LoVo (cell line): ENCODE measurements around the gene MYMX.
A peak's percentile ranks its signal among the peaks of the same experiment; 100 is the strongest.
"Not testable (repeated sequence)": the region's sequence is repeated elsewhere in the genome, so short reads cannot be mapped to it uniquely, and the experiment has no call there.

Source experiments
- DNase-seq: peaks from one replicate; pipeline ENCODE4 v3.0.0-alpha.2; 2016; ENCODE audit warnings: low spot score

Gene MYMX

GRCh38 chr6:44186635-44187025 lies 30.1 kb upstream of the MYMX start:
- no peak for DNase-seq

GRCh38 chr6:44188819-44189218 lies 27.9 kb upstream of the MYMX start:
- DNase-seq, result no peak

DNA sequence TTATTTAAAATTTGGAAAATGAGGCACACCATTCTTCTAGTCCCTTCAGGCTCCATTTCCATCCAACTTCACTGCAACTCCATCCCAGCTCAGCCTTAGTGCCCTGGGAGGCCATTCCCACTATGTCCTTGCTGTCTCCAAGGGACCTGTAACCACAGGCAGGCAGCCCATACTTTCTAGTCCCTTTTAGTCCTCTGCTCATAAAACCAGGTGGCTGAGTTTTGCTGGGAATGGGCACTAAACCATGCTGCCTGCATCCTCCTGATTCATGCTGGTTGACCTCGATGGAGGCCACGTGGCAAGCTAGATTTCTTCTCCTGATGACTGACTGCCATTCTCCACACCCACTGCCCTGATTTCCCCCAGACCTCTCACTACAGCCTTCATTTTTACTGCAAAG lies 27.5 kb upstream of the MYMX start:
- DNase-seq, result no peak

DNA sequence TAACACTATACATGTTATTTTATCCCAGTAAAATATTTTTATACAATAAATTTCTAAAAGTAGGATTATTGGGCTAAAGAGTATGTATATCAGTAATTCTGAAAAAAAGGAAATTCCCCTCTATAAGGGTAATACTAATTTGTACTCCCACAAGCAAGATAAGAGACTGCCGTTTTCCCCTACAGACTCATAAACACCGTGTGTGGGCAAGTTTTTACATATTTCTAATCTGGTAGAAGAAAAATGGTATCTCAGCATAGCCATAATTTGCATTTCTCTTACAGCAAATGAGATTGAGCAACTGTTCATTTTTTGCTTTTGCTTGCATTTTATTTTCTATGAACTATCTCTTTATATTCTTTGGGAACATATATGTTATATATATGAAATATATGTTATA lies 26.0 kb upstream of the MYMX start:
- no peak for DNase-seq

- no peak for DNase-seq
These were observed 24.2 kb upstream of the MYMX start for GRCh38 chr6:44192428-44193041.

DNA sequence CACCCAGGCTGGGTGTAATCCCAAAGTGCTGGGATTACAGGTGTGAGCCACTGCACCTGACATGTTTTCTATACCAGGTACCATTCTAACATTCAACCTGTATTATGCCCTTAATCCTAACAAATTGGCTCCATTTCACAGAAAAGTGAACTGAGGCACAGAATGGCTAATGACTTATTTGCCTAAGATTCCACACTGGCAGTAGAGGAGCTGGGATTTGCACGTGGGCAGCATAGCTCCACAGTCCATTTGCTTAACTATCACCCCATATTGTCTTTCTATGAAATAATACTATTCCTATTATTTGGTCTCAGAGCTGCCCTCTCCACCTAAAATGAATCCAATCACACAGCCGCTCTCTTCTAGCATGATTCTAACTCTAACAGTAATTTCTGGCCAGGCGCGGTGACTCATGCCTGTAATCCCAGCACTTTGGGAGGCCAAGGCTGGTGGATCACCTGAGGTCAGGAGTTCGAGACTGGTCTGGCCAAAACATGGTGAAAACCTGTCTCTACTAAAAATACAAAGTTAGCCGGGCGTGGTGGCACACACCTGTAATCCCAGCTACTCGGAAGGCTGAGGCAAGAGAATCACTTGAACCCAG lies 23.3 kb upstream of the MYMX start:
- DNase-seq, result no peak

- DNase-seq, result no peak
These were observed 22.4 kb upstream of the MYMX start for GRCh38 chr6:44194326-44194725.

GRCh38 chr6:44196351-44196750 lies 20.4 kb upstream of the MYMX start:
- DNase-seq, result not testable (repeated sequence)

DNA sequence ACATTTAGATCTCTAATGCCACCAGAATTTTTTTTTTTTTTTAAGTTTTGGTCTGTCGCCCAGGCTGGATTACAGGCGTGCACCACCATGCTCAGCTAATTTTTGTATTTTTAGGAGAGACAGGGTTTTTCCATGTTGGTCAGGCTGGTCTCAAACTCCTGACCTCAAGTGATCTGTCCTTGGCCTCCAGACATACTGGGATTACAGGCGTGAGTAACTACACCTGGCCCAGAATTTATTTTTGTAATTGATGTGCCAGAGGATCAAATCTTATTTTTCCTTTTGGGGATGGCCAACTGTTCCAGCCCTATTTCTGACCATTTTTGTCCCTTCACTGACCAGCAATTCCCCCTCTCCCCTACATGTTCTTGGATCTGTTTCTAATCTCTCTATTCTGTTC lies 18.0 kb upstream of the MYMX start:
- DNase-seq, result no peak

DNA sequence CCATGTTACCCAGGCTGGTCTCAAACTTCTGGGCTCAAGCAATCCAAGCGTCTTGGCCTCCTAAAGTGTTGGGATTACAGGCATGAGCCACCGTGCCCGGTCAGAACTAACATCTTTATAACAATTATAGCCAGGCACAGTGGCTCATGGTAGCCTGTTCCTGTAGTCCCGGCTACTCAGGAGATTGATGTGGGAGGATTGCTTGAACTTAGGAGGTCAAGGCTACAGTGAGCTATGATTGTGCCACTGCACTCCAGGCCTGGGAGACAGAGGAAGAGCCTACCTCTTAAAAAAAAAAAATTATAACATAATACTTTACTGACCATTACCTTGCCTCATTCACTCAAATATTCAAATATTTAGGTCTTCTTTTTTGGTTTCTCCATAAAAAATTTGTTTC lies 16.8 kb upstream of the MYMX start:
- DNase-seq, result no peak

DNA sequence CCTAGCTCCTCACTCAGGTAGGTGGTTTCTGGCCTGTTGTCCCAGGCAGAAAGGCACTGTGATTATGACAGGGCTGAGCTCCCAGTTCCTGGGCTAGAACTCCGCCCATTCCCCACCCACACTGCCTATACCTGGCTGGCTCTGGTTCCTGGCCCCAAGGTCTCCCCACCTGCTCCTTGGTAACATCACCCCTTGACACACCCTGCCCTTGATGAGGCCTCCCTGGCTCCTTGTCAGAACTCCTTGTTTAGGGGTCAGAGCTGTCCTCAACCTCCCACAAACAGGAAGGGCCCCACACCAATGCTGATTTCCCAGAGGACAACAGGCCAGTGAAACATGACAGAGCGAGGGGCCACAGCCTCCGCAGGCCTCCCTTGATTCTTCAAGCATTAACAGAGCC lies 15.5 kb upstream of the MYMX start:
- DNase-seq, result peak; percentile 19

DNA sequence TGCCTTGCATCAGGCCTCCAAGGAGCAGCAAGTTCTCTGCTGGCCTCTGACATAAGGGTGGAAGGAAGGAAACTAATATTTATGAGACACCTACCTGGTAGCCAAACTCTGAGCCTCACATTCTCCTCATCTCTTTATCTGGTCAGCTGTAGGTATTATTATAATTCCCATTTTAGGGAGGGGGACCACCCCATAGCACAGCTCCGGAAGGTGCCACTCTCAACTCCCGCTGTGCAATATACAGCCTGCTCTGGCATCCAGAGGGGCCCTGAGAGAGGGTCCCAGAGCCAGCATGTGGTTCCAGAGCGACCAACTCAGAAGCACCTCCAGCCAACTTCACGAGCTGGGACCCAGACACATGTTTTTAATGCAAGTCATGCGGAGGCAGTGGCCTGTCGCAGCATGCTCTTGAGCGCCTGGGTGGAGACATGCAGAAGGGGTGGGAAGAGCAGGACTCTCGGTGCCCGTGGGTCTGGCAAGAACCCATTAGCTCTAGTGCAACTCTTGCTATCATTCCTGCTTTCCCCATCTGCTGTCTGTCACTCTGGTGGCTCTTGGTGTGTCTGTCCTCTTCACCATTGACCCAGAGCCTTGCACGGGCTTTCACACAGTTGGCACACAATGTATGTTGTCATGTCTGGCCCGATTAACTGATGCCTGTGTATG lies 15.0 kb upstream of the MYMX start:
- DNase-seq, result no peak

GRCh38 chr6:44202332-44202971 lies 14.3 kb upstream of the MYMX start:
- DNase-seq, result no peak

- peak; percentile 30 for DNase-seq
These were observed 13.6 kb upstream of the MYMX start for GRCh38 chr6:44202972-44203750.

GRCh38 chr6:44203955-44204354 lies 12.8 kb upstream of the MYMX start:
- peak; percentile 67 for DNase-seq

GRCh38 chr6:44207966-44208365 lies 8.8 kb upstream of the MYMX start:
- no peak for DNase-seq

- no peak for DNase-seq
These were observed 5.4 kb upstream of the MYMX start for GRCh38 chr6:44211284-44211683.

DNA sequence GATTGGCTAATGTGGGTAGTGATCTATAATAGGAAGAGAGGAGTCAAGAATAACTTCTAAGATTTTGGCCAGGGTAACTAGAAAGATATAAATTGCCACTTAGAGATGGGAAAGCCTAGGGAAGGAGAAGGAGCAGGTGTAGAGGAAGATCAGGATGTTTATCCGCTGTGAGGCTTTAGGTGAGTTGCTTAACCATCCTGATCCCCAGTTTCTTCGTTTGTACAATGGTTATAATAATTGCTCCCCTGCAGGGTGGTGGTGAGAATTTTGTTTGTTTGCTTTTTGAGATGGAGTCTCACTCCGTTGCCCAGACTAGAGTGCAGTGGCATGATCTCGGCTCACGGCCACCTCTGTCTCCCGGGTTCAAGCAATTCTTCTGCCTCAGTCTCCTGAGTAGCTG lies 2.4 kb upstream of the MYMX start:
- DNase-seq, result no peak

- no peak for DNase-seq
These were observed 812 bp downstream of the MYMX start for GRCh38 chr6:44217332-44218143.

DNA sequence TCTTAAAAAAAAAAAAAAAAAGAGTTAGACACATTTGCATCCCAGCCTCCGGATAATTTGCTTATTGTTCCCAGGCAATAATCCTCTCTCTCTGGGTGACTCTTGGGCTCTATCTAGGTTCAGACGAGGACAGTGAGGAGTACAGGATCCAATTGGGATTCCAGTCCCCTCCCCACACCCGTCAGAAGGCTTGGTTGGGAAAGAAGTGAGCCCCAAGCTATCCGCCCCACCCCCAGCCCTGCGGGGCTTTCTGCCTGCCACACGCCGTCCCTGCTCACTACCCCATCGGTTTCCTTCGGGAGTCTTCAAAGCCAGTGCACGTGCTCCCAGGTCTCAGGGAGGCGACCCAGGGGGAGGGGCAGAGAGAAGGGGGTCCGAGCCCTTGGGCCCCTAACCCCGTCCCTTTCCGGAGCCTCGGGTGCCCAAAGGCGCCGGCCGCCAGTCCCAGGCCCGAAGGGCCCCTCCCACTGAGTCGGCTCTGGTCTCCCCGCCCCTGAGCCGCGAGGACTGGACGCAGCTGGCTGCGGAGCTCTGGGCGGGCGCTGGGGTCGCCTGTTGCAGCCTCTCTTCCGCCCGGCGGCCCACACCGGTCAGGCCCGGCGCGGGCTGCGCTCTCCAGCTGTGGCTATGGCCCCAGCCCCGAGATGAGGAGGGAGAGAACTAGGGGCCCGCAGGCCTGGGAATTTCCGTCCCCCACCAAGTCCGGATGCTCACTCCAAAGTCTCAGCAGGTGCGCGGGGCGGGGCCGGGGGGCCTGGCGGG lies 2.5 kb downstream of the MYMX start:
- DNase-seq, result no peak
